IPS DF 4.7 (cell line): ENCODE data around the gene SCGB1D1.

Experiments
- DNase-seq: peaks from one replicate; pipeline ENCODE4 v3.0.0-alpha.2; 2013; ENCODE audit warnings: low spot score; ENCODE audit errors: extremely low read depth

The SCGB1D1 gene

DNA sequence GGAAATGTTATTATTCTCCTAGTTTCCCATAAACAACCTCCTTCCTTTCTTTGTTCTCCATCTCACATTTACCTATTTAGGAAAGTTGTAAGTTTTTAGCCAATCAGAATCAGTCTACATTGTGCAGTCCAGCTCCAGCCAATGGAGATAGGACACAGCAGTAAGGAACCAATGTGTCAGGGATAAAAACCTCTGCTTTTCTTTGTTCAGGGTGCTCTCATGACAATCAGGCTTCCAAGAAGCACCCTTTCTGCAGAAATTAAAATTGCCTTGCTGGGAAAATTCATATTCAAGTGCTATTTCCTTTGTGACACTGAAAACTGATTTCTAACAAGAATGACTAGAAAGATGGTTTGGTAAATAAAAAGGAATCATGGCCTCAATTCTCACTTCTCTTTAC lies 33.1 kb downstream of the SCGB1D1 start:
- no peak for DNase-seq

- no peak for DNase-seq
Measured at GRCh38 chr11:62233730-62234129, 43.7 kb downstream of the SCGB1D1 start.

GRCh38 chr11:62236187-62236586 lies 46.2 kb downstream of the SCGB1D1 start:
- no peak for DNase-seq

- DNase-seq: no peak
Measured at GRCh38 chr11:62237499-62237898, 47.5 kb downstream of the SCGB1D1 start.

GRCh38 chr11:62238151-62238550 lies 48.1 kb downstream of the SCGB1D1 start:
- DNase-seq: no peak

DNA sequence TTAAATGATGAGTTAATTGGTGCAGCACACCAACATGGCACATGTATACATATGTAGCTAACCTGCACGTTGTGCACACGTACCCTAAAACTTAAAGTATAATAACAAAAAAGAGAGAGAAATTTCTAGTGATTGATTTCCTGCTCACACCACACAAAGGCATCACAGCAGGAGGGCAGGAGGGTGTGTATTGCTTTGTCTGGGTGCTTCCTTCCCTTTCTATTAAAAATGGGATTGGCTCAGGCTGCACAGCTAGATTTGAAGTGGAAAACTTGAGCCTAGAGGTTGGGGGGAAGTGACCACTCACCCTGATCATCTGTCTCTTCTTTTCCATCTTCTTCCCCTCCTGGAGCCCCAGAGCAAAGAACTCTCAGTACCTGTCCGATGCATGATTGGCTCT lies 51.1 kb downstream of the SCGB1D1 start:
- no peak for DNase-seq

- no peak for DNase-seq
Measured at GRCh38 chr11:62242021-62242420, 52.0 kb downstream of the SCGB1D1 start, which contains the start of gene SCGB1D2. SCGB1D2 (plus strand) TSS chr11:62242239; CDS start chr11:62242308, 69 bp downstream.
